HepG2 (cell line): ENCODE results near the gene GORASP2. TPM values are rescaled to one million over a fixed set of nuclear protein-coding genes. Genes with fewer than 3 reads are reported as not detected.

Source experiments
- ATF3 ChIP-seq: sonication (generic); formaldehyde crosslinking; IDR thresholded peaks from 2 replicates; pipeline ENCODE4 v1.4.0; 2020; ENCODE audit warnings: missing genetic modification reagents
- ATF7-NPFF ChIP-seq: sonication (generic); formaldehyde crosslinking; IDR thresholded peaks from 2 replicates; pipeline ENCODE4 v1.8.1; 2023; ENCODE audit warnings: mild to moderate bottlenecking, low read depth, missing genetic modification reagents, moderate library complexity
- GATA4 ChIP-seq: sonication (generic); IDR thresholded peaks from 2 replicates; pipeline ENCODE4 v1.6.1; 2016; ENCODE audit warnings: antibody characterized with exemption, low read depth, borderline replicate concordance
- HMG20B ChIP-seq: conservative IDR thresholded peaks from 2 replicates; pipeline ENCODE4 v1.6.1; 2016; ENCODE audit warnings: missing genetic modification reagents, missing compliant biosample characterization
- HMGXB3 ChIP-seq: sonication (generic); formaldehyde crosslinking; IDR thresholded peaks from 2 replicates; pipeline ENCODE4 v1.4.0; 2020; ENCODE audit warnings: missing genetic modification reagents, borderline replicate concordance
- KDM5A ChIP-seq: fragments of 200-600 bp; sonication (generic); IDR thresholded peaks from 2 replicates; pipeline ENCODE4 v1.7.0; 2018; ENCODE audit warnings: antibody characterized with exemption, mild to moderate bottlenecking, low read length, borderline replicate concordance
- PAX8 ChIP-seq: sonication (generic); formaldehyde crosslinking; IDR thresholded peaks from 2 replicates; pipeline ENCODE4 v1.8.0; 2022; ENCODE audit warnings: mild to moderate bottlenecking, missing genetic modification reagents, borderline replicate concordance
- PHF8 ChIP-seq: sonication (generic); formaldehyde crosslinking; IDR thresholded peaks from 2 replicates; pipeline ENCODE4 v1.5.0; 2020; ENCODE audit warnings: missing genetic modification reagents
- SATB2 ChIP-seq: sonication (generic); formaldehyde crosslinking; IDR thresholded peaks from 2 replicates; pipeline ENCODE4 v1.5.0; 2020; ENCODE audit warnings: missing genetic modification reagents
- ZBTB2 ChIP-seq: sonication (generic); formaldehyde crosslinking; IDR thresholded peaks from 2 replicates; pipeline ENCODE4 v1.8.0; 2022; ENCODE audit warnings: low read depth, missing genetic modification reagents
- ZBTB25 ChIP-seq: IDR thresholded peaks from 2 replicates; pipeline ENCODE4 v1.6.1; 2018; ENCODE audit warnings: missing genetic modification reagents
- ZMYM3 ChIP-seq: sonication (generic); formaldehyde crosslinking; IDR thresholded peaks from 2 replicates; pipeline ENCODE4 v1.5.1; 2020; ENCODE audit warnings: mild to moderate bottlenecking, missing genetic modification reagents
- ZNF3 ChIP-seq: IDR thresholded peaks from 2 replicates; pipeline ENCODE4 v1.7.0; 2017; ENCODE audit warnings: inconsistent platforms
- ZNF512B ChIP-seq: sonication (generic); formaldehyde crosslinking; IDR thresholded peaks from 2 replicates; pipeline ENCODE4 v1.5.1; 2020; ENCODE audit warnings: missing genetic modification reagents, mild to moderate bottlenecking, borderline replicate concordance
- ZNF543 ChIP-seq: sonication (generic); formaldehyde crosslinking; IDR thresholded peaks from 2 replicates; pipeline ENCODE4 v1.4.0; 2020; ENCODE audit warnings: mild to moderate bottlenecking, missing genetic modification reagents
- ZNF607 ChIP-seq: sonication (generic); formaldehyde crosslinking; IDR thresholded peaks from 2 replicates; pipeline ENCODE4 v1.5.1; 2020; ENCODE audit warnings: missing genetic modification reagents, mild to moderate bottlenecking, borderline replicate concordance
- ZNF614 ChIP-seq: IDR thresholded peaks from 2 replicates; pipeline ENCODE4 v1.6.1; 2018; ENCODE audit warnings: missing biosample characterization, missing genetic modification reagents, inconsistent platforms, borderline replicate concordance
- ZNF747 ChIP-seq: sonication (generic); formaldehyde crosslinking; IDR thresholded peaks from 2 replicates; pipeline ENCODE4 v1.8.1; 2023; ENCODE audit warnings: missing genetic modification reagents, mild to moderate bottlenecking, borderline replicate concordance
- polyA plus RNA-seq, 8 experiments: library from polyadenylated mRNA; depleted of rRNA in 3 of 8; stranded (reverse) in 7 of 8; unstranded in 1 of 8; fragments of >200 nt; fragmentation: Illumina TruSeq in 4 of 8; extraction: Trizol in 4 of 8; gene quantifications; 2 replicates each; pipeline versions ENCODE4 v1.2.1 to v1.2.3, GENCODE V29; 2011 to 2016; ENCODE audit warnings: low read depth in 4 of 8, missing spikeins in 1 of 8, mixed read lengths in 1 of 8; ENCODE audit not compliant: insufficient read depth in 1 of 8
- total RNA-seq, 5 experiments: library from RNA; depleted of rRNA; stranded (reverse); fragments of >200 nt; fragmentation: Illumina TruSeq; extraction: Trizol; gene quantifications; 2 replicates each; pipeline ENCODE4 v1.2.3, GENCODE V29; 2016; ENCODE audit warnings: low read depth in 1 of 5

GORASP2 gene
- total and polyA plus RNA-seq, 2 of the 13 experiments (the other 11 are each of a cell fraction or from before 2014, with no cell fraction given), result 103 to 239 TPM

GRCh38 chr2:170973492-170974303 is 44.6 kb downstream of the GORASP2 start (continued):
- TF ChIP-seq ZNF607 (CRISPR knock-in tag), result peak; percentile 95; the same call in 1 of the 2 replicates
- TF ChIP-seq ATF3 (CRISPR knock-in tag), result 0 out of 2 replicates have a peak, but pooled peaks have one; percentile 50
- 0 out of 2 replicates have a peak, but pooled peaks have one; percentile 59 for TF ChIP-seq ZBTB2 (CRISPR knock-in tag)
- TF ChIP-seq ATF7-NPFF (CRISPR knock-in tag), result peak; percentile 97
- TF ChIP-seq HMG20B (CRISPR knock-in tag), result peak; percentile 58; the same call in 1 of the 2 replicates
- TF ChIP-seq ZNF3 (CRISPR knock-in tag), result no peak
- peak; percentile 17; the same call in 1 of the 2 replicates for TF ChIP-seq HMGXB3
- TF ChIP-seq SATB2 (CRISPR knock-in tag), result peak; percentile 83
- TF ChIP-seq KDM5A, result peak; percentile 62; the same call in 1 of the 2 replicates
- no peak; the same call in 1 of the 2 replicates for TF ChIP-seq ZMYM3 (CRISPR knock-in tag)
- TF ChIP-seq ZNF747 (CRISPR knock-in tag), result peak; percentile 76; the same call in 1 of the 2 replicates
- no peak; the same call in 1 of the 2 replicates for TF ChIP-seq ZNF543 (CRISPR knock-in tag)
- 0 out of 2 replicates have a peak, but pooled peaks have one; percentile 45 for TF ChIP-seq ZNF614 (CRISPR knock-in tag)
- peak; percentile 91; the same call in 1 of the 2 replicates for TF ChIP-seq PAX8
- peak; percentile 81; the same call in 1 of the 2 replicates for TF ChIP-seq ZBTB25 (CRISPR knock-in tag)
- peak; percentile 42; the same call in 1 of the 2 replicates for TF ChIP-seq GATA4
- peak; percentile 68 for TF ChIP-seq PHF8 (CRISPR knock-in tag)
- TF ChIP-seq ZNF512B (CRISPR knock-in tag), result no peak
